ENCODE measurements around the gene GABBR2. TPM values are rescaled to one million over a fixed set of nuclear protein-coding genes. Genes with fewer than 3 reads are reported as not detected.

The GABBR2 gene
- total and polyA plus RNA-seq, 2 of the 8 experiments (the other 6 are each of a cell fraction or from before 2014, with no cell fraction given), result 0.50 to 1.2 TPM

DNA sequence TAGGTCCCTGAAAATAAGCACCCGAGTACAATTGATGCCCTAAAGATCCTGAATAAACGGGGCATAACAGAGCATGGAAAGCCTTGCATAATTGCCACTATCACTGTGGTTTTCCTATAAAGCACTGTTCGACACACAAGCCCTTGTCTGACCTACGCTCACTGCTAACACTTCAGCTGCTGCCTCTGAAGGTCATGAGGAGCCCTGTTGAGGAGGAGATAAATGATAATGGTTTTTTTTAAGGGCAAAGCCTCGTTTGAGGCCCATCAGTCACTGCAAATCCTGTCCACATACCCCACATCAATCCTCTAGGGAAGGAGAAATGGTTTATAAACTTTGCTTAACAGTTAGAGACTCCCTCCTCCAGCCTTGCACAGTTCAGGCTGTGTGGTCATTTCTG, 35.1 kb downstream of the GABBR2 start (continued):
- no peak for TF ChIP-seq FOSL1 (IDR thresholded peaks at IDR 0.05; ENCODE audit: insufficient read depth, low read depth, low read length)
- no peak for TF ChIP-seq SIX5 (IDR thresholded peaks at IDR 0.05; ENCODE audit: low read depth, low read length)

Measured in H1 (cell line).